DMS 273 (cell line): ENCODE results near the gene RRP36.
"Not testable (repeated sequence)": the region's sequence is repeated elsewhere in the genome, so short reads cannot be mapped to it uniquely, and the experiment has no call there.

Experiments
- DNase-seq: peaks from one replicate; lab custom pipeline; 2025; ENCODE audit not compliant: unreplicated experiment; lab: John Stamatoyannopoulos, UW

Gene RRP36

GRCh38 chr6:43036712-43037111, 15.3 kb downstream of the RRP36 start:
- no peak for DNase-seq

GRCh38 chr6:43037197-43037596, 15.8 kb downstream of the RRP36 start:
- DNase-seq, result no peak

GRCh38 chr6:43037706-43038105, 16.3 kb downstream of the RRP36 start:
- DNase-seq, result no peak

GRCh38 chr6:43038727-43039126, 17.3 kb downstream of the RRP36 start:
- DNase-seq, result no peak

GRCh38 chr6:43040542-43041257, 19.3 kb downstream of the RRP36 start:
- no peak for DNase-seq

- DNase-seq, result not testable (repeated sequence)
Observed at GRCh38 chr6:43041475-43041874, 20.1 kb downstream of the RRP36 start.

- no peak for DNase-seq
Observed at GRCh38 chr6:43043310-43043709, 21.9 kb downstream of the RRP36 start.

GRCh38 chr6:43045371-43045930, 24.0 kb downstream of the RRP36 start:
- no peak for DNase-seq

GRCh38 chr6:43047998-43048397, 26.6 kb downstream of the RRP36 start:
- no peak for DNase-seq

GRCh38 chr6:43050981-43051380, 29.6 kb downstream of the RRP36 start:
- no peak for DNase-seq

GRCh38 chr6:43052225-43052841, 30.9 kb downstream of the RRP36 start:
- DNase-seq, result no peak

GRCh38 chr6:43052842-43053544, 31.6 kb downstream of the RRP36 start:
- DNase-seq, result peak; percentile 59

GRCh38 chr6:43053545-43054205, 32.3 kb downstream of the RRP36 start, which contains the start of gene CUL7:
Gene CUL7, minus strand, starts transcription at chr6:43053851. Its CDS starts 1,063 bp downstream, at chr6:43052788.
- DNase-seq, result peak; percentile 99

GRCh38 chr6:43054206-43054943, 33.0 kb downstream of the RRP36 start:
- DNase-seq, result peak; percentile 35

GRCh38 chr6:43055966-43056365, 34.5 kb downstream of the RRP36 start:
- DNase-seq, result no peak

GRCh38 chr6:43058531-43058930, 37.1 kb downstream of the RRP36 start:
- DNase-seq, result no peak

- DNase-seq, result peak; percentile 99
Observed at GRCh38 chr6:43059168-43060033, 38.0 kb downstream of the RRP36 start, which contains the start of the genes KLC4 and MRPL2. Gene KLC4, plus strand, starts transcription at chr6:43059631. Its CDS starts 1,705 bp downstream, at chr6:43061336. Gene MRPL2, minus strand, starts transcription at chr6:43059434. Its CDS starts 53 bp downstream, at chr6:43059381.

- peak; percentile 58 for DNase-seq
Observed at GRCh38 chr6:43060034-43060754, 38.8 kb downstream of the RRP36 start.
